HEK293T (cell line): ENCODE data around the gene L3MBTL3.

ENCODE experiments used
- ARNT ChIP-seq: fragments of 450-650 bp; IDR thresholded peaks from 2 replicates; pipeline ENCODE4 v1.6.1; 2017; ENCODE audit warnings: mild to moderate bottlenecking
- ELF4 ChIP-seq: fragments of 450-650 bp; IDR thresholded peaks from 2 replicates; pipeline ENCODE4 v1.6.1; 2017; ENCODE audit warnings: antibody characterized with exemption
- FOXA1 ChIP-seq: fragments of 450-650 bp; IDR thresholded peaks from 2 replicates; pipeline ENCODE4 v1.6.1; 2016; ENCODE audit warnings: mild to moderate bottlenecking
- FOXM1 ChIP-seq: fragments of 450-650 bp; IDR thresholded peaks from 2 replicates; pipeline ENCODE4 v1.6.1; 2017; ENCODE audit warnings: mild to moderate bottlenecking, borderline replicate concordance
- HDGF ChIP-seq: fragments of 450-650 bp; IDR thresholded peaks from 2 replicates; pipeline ENCODE4 v1.6.1; 2017; ENCODE audit warnings: antibody characterized with exemption, borderline replicate concordance
- NFRKB ChIP-seq: fragments of 450-650 bp; IDR thresholded peaks from 2 replicates; pipeline ENCODE4 v1.6.1; 2016; ENCODE audit warnings: mild to moderate bottlenecking, moderate library complexity
- PKNOX1 ChIP-seq: fragments of 450-650 bp; IDR thresholded peaks from 2 replicates; pipeline ENCODE4 v1.6.1; 2016
- SP1 ChIP-seq: fragments of 450-650 bp; IDR thresholded peaks from 2 replicates; pipeline ENCODE4 v1.6.1; 2017
- SUZ12 ChIP-seq: fragments of 450-650 bp; IDR thresholded peaks from 2 replicates; pipeline ENCODE4 v1.6.1; 2016; ENCODE audit warnings: mild to moderate bottlenecking

- TF ChIP-seq SUZ12 (no peak), HDGF (no peak), ELF4 (no peak), NFRKB (no peak), FOXA1 (no peak), FOXM1 (no peak), ARNT (no peak), PKNOX1 (no peak), SP1 (no peak)
These were observed 454 bp downstream of the L3MBTL3 start for GRCh38 chr6:130018744-130019325.
